Measurements from ENCODE around the gene LRRFIP1.

The LRRFIP1 gene

DNA sequence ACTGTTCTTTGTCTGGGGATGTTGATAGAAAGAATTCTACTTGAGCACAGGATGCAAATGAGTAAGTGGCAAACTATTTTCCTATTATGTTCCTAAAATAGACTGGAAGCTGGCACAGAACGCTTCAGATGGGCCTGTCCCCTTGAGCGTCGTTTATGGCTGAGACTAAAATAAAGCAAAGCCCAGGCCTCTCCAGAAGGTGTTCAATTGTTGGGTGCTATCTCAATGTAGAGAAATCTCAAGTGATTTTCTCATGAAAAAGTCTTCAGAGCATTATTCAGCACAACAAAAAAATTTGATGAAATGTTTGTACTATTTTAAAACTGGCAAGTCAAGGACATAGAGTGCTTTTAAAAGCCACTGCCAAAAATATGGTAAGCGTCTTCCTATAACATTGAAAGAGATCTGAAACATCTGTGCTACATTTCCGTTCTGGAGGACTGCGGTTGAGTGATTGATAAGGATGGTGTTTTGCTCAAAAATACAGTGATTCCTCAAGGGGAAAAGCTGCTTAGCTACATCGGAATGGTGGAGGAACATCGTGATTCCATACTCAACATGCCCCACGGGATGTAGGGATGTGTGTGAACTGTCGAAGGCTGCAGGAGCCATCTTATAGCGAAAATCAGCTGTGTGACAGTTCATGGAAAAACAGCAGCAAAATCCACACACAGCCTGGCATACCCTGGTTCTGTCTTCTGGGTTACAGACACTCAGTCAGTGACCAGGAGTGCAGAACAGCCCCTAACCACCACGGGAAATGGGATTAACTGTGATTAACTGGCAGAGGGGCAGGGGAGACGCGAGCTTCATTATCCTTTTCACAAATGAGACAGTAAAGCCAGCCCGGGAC is 10.4 kb upstream of the LRRFIP1 start:
- in situ Hi-C loops (cut with MboI; ENCODE audit: low sequenced_read_pairs) = no loop called here

DNA sequence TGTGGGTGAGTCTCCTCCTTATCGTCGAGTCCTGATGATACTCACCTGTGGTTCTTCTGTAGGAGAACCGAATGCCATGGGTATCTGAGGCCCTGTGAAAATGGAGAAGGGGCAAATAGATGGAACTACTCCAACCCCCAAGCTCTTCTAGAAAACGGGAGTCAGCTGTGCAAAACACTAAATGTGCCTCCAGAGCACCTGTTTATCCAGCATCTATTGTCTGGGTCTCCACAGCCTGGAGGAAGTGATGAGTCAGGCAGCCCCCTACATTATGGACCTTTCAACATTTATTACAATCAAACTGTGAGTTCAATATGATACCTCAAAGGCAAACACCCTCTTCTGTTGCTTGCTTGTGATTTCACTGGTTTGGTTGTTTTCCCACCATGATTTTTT is 9.8 kb upstream of the LRRFIP1 start:
- in situ Hi-C loops (cut with MboI; ENCODE audit: low sequenced_read_pairs) = no loop called here

DNA sequence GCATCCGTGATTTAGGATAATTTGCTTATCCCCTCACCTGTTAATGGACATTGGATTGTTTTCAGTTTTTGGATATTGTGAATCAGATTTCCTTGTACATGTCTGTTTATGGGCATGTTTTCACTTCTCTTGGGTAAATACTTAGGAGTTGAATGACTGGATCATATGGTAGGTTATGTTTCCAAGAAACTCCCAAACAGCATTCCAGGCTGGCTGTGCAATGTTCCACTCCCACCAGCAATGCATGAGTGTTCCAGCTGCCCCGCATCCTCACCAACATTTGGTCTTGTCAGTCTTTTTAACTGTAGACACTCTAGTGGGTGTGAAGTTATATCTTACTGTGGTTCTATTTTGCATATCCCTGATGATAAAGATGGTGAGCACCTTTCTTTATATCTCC is 8.9 kb upstream of the LRRFIP1 start:
- in situ Hi-C loops (cut with MboI; ENCODE audit: low sequenced_read_pairs) = no loop called here

DNA sequence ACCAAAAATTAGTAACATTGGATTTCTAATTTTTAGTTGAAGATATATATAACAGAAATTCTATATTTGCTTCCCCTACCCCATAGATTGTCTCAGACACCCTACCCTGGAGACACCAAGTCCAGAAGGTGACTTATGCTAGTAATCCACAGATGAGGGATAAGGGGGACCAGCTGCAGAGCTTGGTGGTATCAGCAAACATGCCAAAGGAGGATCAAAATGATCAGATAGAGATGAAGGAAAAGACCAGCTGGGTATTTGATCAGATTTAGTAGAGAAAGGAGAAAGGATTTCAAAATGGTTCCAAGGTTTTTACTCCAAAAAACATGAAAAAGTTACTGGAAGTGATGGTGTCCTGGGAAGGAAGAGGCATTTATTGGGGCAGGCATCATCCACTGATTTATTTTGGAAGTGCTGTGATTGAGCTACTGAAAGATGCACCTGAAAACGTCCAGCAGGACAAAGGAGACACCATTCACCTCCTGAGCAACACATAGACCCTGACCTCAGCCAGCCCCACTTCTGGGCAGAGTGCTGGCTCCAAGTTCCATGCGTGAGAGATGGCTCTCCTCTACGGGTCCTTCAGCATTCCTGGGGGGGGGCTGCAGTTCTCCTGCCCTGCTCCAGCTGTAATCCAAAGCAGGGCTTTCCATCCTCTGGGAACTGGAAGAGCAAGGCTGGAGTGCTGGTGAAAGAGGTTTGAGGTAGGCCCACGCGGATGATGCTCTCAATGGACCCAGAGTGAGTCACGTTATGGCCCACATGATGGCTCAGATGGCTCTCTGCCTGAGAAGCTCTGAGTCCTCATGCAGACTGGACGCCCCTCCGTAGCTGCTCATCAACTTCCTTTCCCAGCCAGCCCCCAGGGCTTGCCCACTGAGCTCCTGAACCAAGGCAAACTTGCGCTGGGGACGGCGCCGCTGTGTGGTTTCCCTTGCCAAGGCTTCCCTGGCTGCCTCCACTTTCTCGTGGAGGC is 3.7 kb upstream of the LRRFIP1 start:
- in situ Hi-C loops (cut with MboI; ENCODE audit: low sequenced_read_pairs) = no loop called here

DNA sequence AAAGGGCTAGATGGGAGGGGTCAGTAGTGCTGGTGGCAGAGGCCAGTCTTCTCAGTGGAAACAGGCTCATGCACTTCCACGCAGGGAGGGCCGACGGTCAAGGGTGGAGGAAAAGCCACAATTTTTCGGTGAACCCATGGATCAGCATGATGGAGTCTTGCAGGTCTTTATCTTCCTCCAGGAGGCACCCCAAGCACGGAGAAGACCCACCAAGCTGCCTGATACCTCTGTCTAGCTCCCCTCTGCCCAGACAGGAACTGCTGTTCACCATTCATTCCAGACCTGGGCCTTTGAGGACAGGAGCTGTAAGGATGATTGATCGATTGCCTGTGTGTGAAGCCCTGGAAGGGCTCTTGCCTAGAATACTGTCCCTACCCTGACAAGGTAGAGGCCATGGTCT is 2.8 kb upstream of the LRRFIP1 start:
- in situ Hi-C loops (cut with MboI; ENCODE audit: low sequenced_read_pairs) = no loop called here

DNA sequence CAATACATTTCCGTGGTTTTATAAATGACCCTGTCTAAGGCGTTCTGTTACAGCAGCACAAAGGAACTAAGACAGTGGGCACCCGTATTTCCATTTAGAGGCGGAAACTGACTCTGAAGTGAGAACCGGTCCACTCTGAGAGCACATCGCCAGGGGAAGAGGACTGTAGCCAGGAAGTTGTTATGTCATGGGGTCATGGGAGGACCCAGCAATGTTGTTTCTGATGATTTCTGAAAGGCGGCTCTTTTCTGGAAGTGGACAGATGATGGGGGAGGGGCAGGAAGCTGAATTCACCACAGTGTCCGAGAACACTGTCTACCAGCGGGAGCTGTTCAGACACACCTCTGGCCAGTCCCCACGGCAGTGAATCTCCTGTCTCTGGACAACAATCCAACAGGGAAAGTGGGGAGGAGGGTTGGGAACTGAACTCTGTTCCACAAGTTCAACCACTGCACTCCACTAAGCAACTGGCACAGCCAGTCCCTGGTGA is 2.1 kb upstream of the LRRFIP1 start:
- in situ Hi-C loops (cut with MboI; ENCODE audit: low sequenced_read_pairs) = no loop called here

DNA sequence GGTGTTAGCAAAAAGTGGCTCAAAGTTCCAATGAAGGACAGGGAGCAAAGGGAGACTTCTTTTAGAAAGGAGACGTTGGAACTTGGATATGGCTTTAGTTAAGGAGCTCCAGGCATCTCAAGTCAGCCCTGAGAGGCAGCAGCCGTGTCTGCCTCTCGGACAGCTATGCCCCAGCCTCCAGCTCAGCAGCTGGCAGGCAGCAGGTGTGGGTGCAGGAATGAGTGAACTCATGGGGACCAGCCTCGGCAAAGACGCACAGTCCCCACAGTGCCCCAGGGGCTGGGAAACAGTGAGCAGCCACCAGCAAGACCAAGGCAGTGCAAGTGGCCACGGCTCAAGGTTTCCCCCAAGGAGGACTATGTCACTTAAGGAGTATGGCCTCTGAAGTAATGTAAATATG is 1.6 kb upstream of the LRRFIP1 start:
- in situ Hi-C loops (cut with MboI; ENCODE audit: low sequenced_read_pairs) = no loop called here

DNA sequence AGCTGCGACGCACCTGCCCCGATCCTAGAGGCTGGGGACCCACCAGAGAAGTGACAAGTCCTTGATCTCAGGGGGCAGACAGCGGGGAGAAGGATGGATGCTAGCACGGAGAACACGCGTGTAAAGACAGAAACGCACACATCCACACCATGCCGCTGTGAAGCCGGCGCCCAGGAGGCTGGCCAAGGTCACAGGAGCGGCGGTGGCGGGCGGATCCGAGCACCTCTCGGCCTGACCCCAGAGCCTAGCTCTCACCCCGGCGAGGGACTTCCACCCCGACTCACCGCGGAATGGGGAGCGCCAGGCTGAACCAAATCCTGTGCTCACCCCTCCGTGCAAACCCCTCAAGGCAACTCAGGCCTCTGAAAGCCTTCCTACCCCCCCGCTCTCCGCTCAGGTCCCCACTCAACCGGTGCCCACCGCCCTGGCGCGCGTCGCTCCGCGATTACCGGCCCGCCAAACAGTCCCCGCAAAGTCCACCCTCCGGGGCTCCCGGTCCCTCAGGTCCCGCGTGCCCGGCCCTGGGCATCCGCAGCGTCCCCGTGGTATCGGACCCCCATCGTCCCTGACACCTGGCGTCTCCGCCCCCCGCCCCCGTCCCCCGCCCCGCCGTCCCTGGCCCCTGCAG is 460 bp upstream of the LRRFIP1 start:
- in situ Hi-C loops (cut with MboI; ENCODE audit: low sequenced_read_pairs) = no loop called here

DNA sequence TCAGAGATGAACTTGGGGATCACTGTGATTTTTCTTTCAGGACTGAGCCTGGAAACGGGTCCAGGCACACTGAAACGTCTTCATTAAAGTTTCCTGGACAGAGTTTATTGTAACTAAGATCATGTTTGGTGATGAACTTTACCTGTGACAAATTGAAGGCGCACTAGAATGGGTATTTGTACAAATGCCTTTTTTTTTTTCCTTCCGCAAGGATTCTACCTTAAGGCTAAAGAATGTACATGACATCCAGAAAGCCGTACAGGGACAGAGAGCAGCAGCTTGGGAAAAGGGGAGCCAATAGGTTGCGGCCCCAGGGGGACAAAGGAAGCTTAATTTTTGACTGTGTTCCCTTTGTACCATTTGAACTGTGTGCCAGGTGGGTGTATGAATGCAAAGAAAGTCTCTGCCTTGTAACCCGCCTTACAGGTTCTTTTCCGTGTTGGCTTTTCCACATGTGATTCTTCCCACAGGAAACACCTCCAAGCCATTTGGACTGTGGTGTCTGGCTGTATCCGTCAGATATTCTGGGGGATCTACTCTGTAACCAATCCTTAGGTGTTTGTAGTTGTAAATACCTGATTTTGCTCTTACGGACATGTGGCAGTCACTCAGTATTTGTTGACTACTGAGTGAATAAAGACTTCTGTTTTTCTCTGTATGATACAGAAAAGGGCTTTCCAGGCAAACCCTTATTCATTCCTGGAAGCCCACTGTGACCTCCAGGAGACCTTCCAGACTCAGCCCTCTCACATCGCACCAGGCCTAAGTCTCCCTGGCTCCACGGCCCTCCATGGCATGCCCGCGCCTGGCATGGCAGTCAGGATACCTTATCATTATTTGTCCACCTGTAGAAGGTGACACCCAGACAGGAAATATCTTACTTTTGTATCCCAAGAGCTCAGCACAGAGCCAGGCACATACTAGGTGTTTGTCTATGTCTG is 1.1 kb downstream of the LRRFIP1 start:
- in situ Hi-C loops (cut with MboI; ENCODE audit: low sequenced_read_pairs) = no loop called here

DNA sequence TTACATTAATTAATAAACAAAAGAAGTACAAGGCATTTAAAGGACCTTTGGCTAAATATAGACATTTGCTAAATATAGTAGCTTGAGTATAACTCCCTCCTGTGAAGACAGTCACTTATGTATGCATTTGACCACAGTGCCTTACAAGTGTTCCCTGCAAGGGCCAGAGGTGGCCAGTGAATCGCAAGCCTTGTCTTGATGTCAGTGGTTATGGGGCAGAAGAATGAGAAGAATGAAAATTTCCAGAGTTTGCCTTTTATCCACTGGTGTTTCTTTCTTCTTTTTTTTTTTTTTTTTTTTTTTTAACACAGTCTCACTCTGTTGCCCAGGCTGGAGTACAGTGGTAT is 1.8 kb downstream of the LRRFIP1 start:
- in situ Hi-C loops (cut with MboI; ENCODE audit: low sequenced_read_pairs) = no loop called here

DNA sequence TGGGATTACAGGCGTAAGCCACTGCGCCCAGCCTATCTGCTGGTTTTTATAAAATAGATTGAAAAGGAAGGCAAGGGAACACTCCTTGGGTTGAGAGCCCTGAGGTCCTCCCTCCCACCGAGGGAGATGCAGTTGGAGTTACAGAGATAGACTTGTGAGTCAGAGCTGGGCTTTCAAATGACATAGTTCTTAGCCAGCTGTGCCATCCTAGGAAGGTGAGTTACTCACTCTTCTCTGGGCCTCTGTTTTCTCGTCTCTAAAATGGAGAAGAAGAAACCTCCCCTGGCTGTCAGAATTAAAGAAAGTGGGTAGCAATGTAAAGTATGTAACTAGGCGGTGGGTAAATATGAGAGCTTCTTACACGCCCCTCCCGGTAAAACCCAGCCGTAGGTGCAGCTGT is 2.4 kb downstream of the LRRFIP1 start:
- in situ Hi-C loops (cut with MboI; ENCODE audit: low sequenced_read_pairs) = no loop called here

DNA sequence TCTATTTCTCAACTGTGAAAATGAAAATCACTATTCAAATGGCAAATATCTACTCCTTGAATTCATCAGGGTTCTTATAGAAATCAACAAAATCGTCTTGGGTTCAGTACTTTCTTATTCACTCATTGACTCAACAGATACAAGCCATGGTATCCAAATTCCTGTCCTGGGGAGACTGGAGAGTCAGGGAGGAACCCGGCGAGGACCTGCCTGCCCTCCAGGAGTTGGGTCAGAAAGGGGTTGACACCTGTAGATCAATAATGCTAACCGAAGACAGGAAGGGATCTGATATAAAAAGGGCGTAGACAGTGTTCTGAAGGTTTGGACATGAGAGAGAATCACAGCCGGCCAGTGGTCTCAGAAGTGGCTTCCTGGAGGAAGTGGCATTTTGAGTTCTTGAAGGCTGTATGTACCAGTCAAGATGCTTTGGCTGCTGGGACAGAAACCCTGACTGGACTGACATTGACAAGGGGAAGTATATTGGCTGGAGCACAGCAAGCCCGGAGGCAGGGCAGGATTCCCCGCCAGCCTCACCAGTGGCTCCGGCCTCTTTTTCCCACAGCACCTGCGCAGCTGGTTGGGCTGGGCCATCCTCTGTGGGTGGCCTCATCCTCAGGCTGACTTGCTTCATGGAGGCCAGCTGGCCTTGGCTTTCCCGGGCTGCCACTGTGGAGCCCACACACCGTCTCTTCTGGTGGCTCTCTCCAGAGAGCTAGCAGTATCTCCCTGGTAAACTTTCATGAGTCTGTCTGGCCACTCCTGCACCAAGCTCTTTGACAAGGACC is 3.0 kb downstream of the LRRFIP1 start:
- in situ Hi-C loops (cut with MboI; ENCODE audit: low sequenced_read_pairs) = no loop called here

DNA sequence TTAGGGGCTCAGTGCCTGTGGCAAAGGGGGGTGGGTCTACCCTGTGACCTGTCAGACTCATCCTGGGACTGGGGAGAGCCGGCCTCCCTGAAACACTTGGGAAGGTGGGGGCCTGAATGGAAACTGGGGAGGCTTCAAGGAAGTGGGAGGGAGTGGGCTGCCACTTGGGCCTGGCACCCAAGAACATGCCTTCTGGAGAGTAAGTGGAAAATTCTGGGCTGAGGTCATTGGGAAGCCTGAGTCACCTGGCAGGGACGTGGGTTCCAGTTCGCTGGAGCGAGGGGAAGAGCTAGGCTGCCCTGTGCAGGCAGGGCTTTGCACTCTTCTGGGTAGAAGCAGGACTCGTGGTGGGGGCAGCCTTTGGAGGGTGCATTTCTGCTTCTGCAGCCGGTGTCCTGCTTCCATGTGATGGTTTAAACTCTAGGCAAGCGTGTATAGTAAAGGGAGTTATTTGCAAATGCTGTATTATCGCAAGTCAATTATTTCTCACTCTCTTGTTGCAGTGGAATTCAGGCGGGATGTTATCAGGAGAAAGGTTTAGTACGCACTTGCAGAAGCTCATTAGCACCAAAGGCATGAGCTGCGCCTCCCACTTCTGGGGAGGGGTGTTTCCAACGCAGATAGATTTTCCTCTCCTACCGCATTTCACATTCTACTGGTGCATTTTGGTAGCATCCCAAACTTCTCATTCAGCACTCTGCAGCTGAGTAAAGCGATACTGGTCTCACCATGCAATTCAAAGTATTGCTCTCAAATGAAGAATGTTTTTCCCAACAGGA is 3.8 kb downstream of the LRRFIP1 start:
- in situ Hi-C loops (cut with MboI; ENCODE audit: low sequenced_read_pairs) = no loop called here

DNA sequence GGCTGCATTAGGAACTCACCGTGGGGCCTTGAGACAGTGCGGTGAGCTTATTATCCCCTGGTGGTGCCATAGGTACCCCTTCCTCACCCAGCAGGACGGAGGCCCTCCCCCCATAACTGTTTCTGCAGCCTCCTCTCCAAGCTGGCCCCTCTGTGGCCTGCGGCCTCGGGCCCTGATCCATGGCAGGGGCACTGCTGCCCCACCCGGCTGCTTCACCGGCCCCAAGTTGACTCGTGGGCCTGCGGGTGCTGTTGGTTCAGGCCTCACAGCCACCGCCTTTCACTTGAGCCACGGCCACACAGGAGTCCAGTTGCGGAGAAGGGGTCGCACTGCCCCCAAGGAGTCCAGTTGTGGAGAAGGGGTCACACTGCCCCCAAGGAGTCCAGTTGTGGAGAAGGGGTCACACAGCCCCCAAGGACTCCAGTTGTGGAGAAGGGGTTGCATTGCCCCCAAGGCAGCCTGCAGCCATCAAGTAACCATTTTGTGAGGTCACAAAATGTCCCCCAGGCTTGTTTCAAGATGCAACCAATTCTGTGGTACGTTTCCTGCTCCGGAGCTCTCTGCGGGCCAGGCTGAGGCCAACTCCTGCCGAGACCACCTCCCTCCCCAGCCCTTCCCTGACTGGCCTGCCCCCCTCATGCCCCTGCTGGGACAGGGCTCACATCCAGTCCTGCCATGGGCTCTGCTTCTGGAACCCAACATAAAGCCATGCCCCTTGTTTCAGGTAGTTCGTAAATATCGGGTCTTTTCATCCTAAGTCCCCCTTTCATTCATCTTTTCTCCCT is 4.6 kb downstream of the LRRFIP1 start:
- in situ Hi-C loops (cut with MboI; ENCODE audit: low sequenced_read_pairs) = no loop called here

DNA sequence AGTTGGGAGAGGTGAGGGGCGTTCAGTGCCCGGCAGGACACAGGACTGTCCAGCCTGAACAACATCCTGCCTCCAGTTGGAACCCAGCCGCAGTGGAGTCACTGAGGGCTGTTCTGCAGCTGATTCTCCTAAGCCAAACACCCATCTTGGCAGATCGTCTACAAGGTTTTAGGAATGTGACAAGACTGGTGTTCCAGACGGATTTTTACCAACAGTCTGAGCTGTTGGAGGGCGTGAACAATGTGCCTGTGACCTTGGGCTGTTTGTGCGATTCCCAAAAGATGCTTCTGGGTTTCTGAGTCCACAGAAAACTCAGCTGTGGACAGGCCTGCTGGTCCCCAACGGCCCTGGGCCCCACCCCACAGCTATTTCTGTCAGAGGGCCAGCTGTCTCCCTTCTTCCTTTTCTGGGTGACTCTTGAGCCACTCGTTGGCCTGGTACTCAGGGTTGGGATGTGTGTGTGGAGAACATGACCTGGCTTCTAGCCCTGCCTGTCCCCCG is 5.7 kb downstream of the LRRFIP1 start:
- in situ Hi-C loops (cut with MboI; ENCODE audit: low sequenced_read_pairs) = no loop called here

DNA sequence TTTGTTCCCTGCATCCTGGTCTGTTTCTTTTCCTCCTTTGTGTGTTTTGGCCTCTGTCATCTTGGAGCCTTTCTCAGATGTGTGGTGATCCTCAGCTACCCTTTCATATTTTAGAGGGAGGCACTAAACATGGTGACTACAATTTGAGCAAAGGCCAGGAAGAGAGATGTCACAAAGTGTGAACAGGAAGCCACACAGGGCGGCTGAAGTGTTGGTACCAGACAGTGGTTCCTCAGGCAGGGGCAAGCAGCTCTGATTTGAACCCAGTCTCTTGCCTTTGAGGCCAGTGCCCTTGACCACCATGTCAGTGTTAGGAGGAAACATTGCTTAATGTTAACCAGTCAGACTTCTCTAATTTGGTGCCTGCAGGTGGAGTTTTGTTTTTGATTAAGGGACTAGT is 9.2 kb downstream of the LRRFIP1 start:
- in situ Hi-C loops (cut with MboI; ENCODE audit: low sequenced_read_pairs) = no loop called here

DNA sequence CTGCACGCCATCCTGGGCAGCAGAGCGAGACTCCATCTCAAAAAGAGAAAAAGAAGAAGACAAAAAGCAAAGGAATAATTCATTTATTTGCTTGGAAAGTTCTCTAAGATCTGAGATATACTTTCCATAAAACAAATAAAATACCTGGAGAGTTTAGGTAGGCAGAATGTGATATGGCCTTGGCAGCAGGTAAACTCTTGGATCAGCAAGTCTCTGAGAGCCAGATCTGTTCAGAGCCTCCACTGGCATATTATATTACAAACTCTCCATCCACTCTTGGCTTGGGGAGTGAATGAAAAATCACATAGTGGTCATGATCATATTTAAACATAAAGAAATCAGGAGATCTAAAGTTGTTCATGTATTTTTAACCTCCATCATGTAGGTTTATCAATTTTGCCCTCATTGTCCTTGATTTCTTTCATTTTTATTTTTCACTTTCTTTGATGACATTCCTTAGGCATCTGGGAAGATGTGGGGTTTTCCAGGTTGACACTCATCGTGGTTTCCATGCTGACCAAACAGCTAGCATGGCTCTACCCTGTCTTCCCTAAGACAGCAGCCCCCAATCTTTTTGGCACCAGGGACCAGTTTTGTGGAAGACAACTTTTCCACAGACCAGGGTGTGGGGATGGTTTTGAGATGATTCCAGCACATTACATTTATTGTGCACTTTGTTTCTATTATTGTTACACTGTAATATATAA is 10.2 kb downstream of the LRRFIP1 start:
- in situ Hi-C loops (cut with MboI; ENCODE audit: low sequenced_read_pairs) = no loop called here
